MCF 10A (cell line): ENCODE data around the gene PCNX3. TPM values are rescaled to one million over a fixed set of nuclear protein-coding genes. Genes with fewer than 3 reads are reported as not detected.
A peak's percentile ranks its signal among the peaks of the same experiment; 100 is the strongest.

Source experiments
- BruUV-seq: library from RNA; stranded (reverse); fragments of 400-500 nt; replicated peaks from 2 replicates; lab custom pipeline; 2021; lab: Mats Ljungman, UMichigan
- CTCF ChIA-PET: fragments of 300-600 bp; sonication (Branson Sonifier 250); formaldehyde crosslinking; extraction: SDS; loops from one replicate; lab custom pipeline; 2021; ENCODE audit warnings: antibody characterized with exemption, inconsistent platforms; lab: Yijun Ruan, JAX
- POLR2A ChIA-PET: fragments of 300-600, 350-650 bp; sonication (Branson Sonifier 250); formaldehyde crosslinking; extraction: SDS; loops from one replicate; lab custom pipeline; 2020; ENCODE audit warnings: antibody characterized with exemption, inconsistent platforms; lab: Yijun Ruan, JAX
- DNase-seq: peaks from one replicate; pipeline ENCODE4 v3.0.0-alpha.2; 2018; ENCODE audit not compliant: unreplicated experiment
- H3K27ac Mint-ChIP-seq: one replicate; pipeline ENCODE4 v1.8.0; 2022; ENCODE audit warnings: mild to moderate bottlenecking, low read depth, mixed read lengths; ENCODE audit not compliant: unreplicated experiment
- H3K27me3 Mint-ChIP-seq: one replicate; pipeline ENCODE4 v1.8.0; 2022; ENCODE audit warnings: mixed read lengths; ENCODE audit not compliant: insufficient read depth, unreplicated experiment
- H3K36me3 Mint-ChIP-seq: one replicate; pipeline ENCODE4 v1.8.0; 2022; ENCODE audit warnings: mild to moderate bottlenecking, moderate library complexity, mixed read lengths; ENCODE audit not compliant: insufficient read depth, unreplicated experiment
- H3K4me1 Mint-ChIP-seq: one replicate; pipeline ENCODE4 v1.8.0; 2022; ENCODE audit warnings: mixed read lengths; ENCODE audit not compliant: insufficient read depth, unreplicated experiment
- H3K4me3 Mint-ChIP-seq: one replicate; pipeline ENCODE4 v1.8.0; 2022; ENCODE audit warnings: mild to moderate bottlenecking, moderate library complexity, mixed read lengths; ENCODE audit not compliant: unreplicated experiment
- H3K9me3 Mint-ChIP-seq: one replicate; pipeline ENCODE4 v1.8.0; 2022; ENCODE audit warnings: mixed read lengths; ENCODE audit not compliant: unreplicated experiment
- CTCF ChIP-seq: fragments of 200-600 bp; IDR thresholded peaks from one replicate; pipeline ENCODE4 v1.8.0; 2022; ENCODE audit warnings: antibody characterized with exemption, mild to moderate bottlenecking; ENCODE audit not compliant: unreplicated experiment
- intact Hi-C: fragments of 100-400 bp; cut with micrococcal nuclease; formaldehyde crosslinking; loops from 2 replicates; pipeline ENCODE4 v1.14.1; 2022
- total RNA-seq: library from RNA; stranded (reverse); gene quantifications from 2 replicates; pipeline ENCODE4 v1.2.3, GENCODE V29; 2022

The PCNX3 gene
- total RNA-seq, 1 experiment from 2014 or later = 40.9 TPM

DNA sequence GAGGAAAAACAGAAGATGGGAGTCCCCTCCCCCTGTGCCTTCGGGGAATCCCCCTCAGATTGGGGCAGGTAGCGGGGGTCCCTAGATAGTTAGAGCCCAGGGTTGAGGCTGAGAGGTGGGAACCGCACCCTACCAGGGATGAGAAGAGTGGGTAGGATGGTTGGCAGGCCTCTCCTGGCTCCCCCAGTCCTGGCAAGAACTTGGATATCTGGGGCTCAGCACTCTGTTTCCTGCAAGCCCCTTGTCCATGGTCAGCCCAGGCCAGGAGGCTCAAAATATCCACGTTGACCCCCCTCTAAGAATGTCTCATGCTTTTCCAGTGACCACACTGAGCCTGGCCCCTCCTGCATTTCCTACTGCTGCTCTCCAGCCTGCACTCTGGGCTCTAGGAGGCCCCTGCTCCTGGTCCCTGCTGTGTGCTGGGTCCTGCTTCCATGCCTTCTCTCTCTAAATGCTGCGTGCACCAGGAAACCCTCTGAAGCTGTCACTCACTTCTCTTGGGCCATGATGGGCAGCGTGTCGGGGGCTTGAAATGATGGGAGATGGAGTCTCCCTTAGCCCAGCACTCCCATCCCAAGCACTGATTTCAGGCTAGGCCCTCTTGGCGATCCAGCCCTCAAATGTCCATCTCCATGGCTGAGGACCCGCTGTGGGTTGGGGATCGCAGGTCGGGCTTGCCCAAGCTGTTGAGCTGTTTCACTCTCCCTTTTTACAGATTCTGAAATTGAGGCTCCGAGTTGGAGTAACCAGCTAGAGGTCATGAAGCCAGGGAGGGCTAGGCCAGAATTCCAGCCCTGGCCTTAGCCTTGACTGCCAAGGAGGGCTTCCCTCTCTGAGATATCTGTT lies 3.6 kb upstream of the PCNX3 start:
- ChIA-PET CTCF (interaction anchor here (1.1 to 1.5 kb wide), 4 partner anchors 18 to 245 kb away, joined by 3 to 9 read pairs (median 6); no protein-coding TSS in a partner anchor), POLR2A (interaction anchor here (0.7 to 6.9 kb wide), 5 partner anchors 7 to 77 kb away, joined by 3 to 103 read pairs (median 9); partner anchors contain the start of genes EHBP1L1, FAM89B, RELA and ZNRD2)
- TF ChIP-seq CTCF = no peak
- Mint-ChIP-seq H3K27ac (peak overlapping the region; percentile 96), H3K4me3 (peak overlapping the region; percentile 91), H3K9me3 (no peaks in the 10 kb centered on the region), H3K27me3 (no peaks in the 10 kb centered on the region), H3K36me3 (peaks cover 27% of the 10 kb centered on the region), H3K4me1 (peaks cover 39% of the 10 kb centered on the region)
- no peak for DNase-seq
- intact Hi-C loops = no loop called here
- BruUV-seq = no TSS peak

- TF ChIP-seq CTCF = no peak
- ChIA-PET CTCF (interaction anchor here (1.2 to 1.5 kb wide), 3 partner anchors 19 to 71 kb away, joined by 4 to 9 read pairs (median 7); no protein-coding TSS in a partner anchor), POLR2A (interaction anchor here (0.7 to 6.9 kb wide), 8 partner anchors 8 to 245 kb away, joined by 3 to 103 read pairs (median 3); partner anchors contain the start of genes CFL1, EHBP1L1, FAM89B and RELA)
- Mint-ChIP-seq H3K4me3 (peak overlapping the region; percentile 91), H3K9me3 (no peaks in the 10 kb centered on the region), H3K36me3 (peaks cover 24% of the 10 kb centered on the region), H3K27ac (peak overlapping the region; percentile 96), H3K27me3 (no peaks in the 10 kb centered on the region), H3K4me1 (peaks cover 39% of the 10 kb centered on the region)
- DNase-seq = no peak
- intact Hi-C loops = no loop called here
- no TSS peak for BruUV-seq
Observed at GRCh38 chr11:65612691-65613090, 2.9 kb upstream of the PCNX3 start.

DNA sequence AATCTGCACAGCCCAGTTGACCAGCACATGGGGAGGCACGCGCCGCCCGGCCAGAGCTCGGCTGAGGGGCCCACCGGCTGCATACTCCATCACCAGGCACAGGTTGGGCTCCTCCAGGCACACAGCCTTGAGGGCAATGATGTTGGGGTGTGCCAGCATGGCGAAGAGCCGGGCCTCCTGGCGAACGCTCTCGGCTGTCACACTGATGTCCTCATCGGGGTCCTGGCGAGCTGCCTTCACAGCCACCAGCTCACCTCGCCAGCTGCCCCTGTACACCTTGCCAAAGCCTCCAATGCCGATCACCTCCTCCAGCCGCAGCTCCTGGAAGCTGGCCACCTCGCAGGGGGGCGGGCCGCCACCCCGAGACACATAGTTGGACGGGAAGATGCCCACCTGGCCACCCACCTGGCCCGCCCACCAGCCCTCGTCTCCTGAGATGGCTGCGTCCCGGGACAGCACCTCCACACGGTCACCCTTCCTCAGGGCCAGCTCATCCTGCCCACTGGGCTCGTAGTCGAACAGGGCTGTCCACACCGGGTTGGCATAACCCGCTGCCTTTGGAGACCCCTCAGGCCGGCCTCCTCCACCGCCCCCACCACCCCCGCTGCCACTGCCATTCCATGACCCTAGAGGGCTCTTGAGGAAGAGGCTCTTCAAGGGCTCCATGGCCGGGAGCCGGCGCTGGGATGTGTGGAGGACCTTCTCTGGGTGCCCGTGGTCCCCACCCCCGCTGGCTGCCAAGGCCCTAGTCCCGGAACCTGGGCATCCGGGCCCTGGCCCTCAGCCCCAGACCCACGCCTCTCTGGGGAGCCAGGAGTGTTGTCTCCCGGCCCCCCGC lies 2.3 kb upstream of the PCNX3 start:
- no peak for DNase-seq
- Mint-ChIP-seq H3K27me3 (no peaks in the 10 kb centered on the region), H3K27ac (peak overlapping the region; percentile 96), H3K4me1 (peaks cover 39% of the 10 kb centered on the region), H3K36me3 (peaks cover 19% of the 10 kb centered on the region), H3K4me3 (peak overlapping the region; percentile 91), H3K9me3 (no peaks in the 10 kb centered on the region)
- TF ChIP-seq CTCF = no peak
- no TSS peak for BruUV-seq
- intact Hi-C loops = no loop called here
- ChIA-PET POLR2A (interaction anchor here (1.0 to 6.9 kb wide), 16 partner anchors 8 to 245 kb away, joined by 3 to 103 read pairs (median 4); partner anchors contain the start of genes CFL1, EHBP1L1, FAM89B and FRMD8), CTCF (interaction anchor here (0.9 to 1.5 kb wide), 4 partner anchors 20 to 167 kb away, joined by 4 to 9 read pairs (median 6); no protein-coding TSS in a partner anchor)
